Left cardiac atrium (tissue), 4 donors: Measurements from ENCODE around the gene CT47C1. TPM values are rescaled to one million over a fixed set of nuclear protein-coding genes. Genes with fewer than 3 reads are reported as not detected.

Experiments used
- ATAC-seq, 2 donors: fragments of 200-7000 bp; cut with Tn5 transposase; one replicate each; pipeline ENCODE4 v1.9.1; 2020; ENCODE audit warnings: mild to moderate bottlenecking in 2 of 2, moderate library complexity in 2 of 2
- DNase-seq: peaks from one replicate; pipeline ENCODE4 v3.0.0-alpha.2; 2020
- intact Hi-C, 2 donors: fragments of 100-400 bp; cut with DNase I; formaldehyde crosslinking; loops; one replicate each; pipeline versions ENCODE4 v1.14.1 to v1.15.1; 2022 to 2023
- total RNA-seq, 2 donors: library from RNA; stranded (reverse); fragmentation: NEBNext Ultra II Directional; extraction: Animal tissue kit (Norgen Biotek cat#: 25700); gene quantifications; one replicate each; pipeline ENCODE4 v1.2.1, GENCODE V29; 2021
- donor health status: DM: no; HTN: yes; CAD: no.
- donor health status: DM: no; HTN: yes; CAD: no; lungs with severe emphysema.
- donor health status: DM: yes; HTN: yes; CAD: no.
- donor health status: Dilated cardiomyopathy.

The CT47C1 gene
- total RNA-seq, 2 donors from 2014 or later: not detected

DNA sequence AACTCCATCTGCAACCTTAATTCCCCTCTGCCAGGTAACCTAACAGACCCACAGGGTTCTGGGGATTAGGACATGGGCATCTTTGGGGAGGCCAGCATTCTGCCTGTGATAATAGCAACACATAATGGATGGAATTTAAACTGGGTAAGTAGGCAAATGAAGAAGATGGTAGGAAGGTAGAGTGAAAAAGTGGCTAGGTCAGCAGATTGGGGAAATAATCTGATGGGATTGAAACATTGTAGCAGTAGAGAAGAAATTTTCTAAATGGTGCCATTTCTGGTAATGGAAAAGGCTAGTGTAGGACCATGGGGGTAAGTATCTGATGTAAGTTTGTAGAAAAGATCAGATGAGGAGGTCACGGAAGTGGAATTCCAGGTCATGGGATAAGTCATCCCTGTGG lies 3.0 kb upstream of the CT47C1 start:
- intact Hi-C loops: loop anchor here in 1 of 2 donors (5.0 kb wide), 3 partner anchors 62 to 232 kb away; no protein-coding TSS in a partner anchor
- no peak for ATAC-seq
- no peak for DNase-seq

GRCh38 chrX:119071381-119071780 lies 1.4 kb upstream of the CT47C1 start:
- DNase-seq (no peak), ATAC-seq (no peak)
- intact Hi-C loops: loop anchor here in 1 of 2 donors (5.0 kb wide), 1 partner anchor 234 kb away; no protein-coding TSS in a partner anchor

DNA sequence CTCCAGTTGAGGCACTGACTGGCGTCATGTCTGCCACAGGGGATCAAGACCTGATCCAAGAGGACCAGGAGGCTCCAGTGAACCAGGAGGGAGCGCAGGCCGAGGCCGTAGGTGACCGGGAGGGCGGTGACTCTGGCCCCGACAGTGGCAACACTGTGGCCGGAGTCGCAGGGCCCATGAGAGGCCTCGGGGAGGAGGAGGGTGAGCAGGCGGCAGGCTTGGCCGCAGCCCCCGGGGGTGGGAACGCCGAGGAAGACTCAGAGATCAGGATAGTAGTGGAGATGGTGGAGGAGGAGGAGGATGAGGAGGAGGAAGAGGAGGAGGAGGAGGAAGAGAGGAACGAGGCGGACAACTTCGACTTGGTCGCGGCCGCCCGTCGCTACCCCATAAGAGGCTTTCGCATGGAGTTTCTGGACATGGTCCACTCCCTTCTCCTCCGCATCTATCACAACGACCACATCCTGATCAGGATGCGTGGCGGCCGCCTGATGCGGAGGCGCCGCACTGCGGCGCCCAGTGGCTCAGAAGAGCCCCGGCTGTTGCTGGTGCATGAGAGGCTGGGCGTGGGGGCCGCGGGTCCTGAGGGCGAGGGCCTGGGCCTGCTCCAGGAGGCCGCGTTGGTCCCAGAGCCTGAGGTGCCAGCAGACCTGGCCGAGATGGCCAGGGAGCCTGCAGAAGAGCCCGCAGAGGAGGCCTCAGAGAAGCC lies 560 bp downstream of the CT47C1 start:
- intact Hi-C loops: loop anchor here in 1 of 2 donors (5.0 kb wide), 1 partner anchor 236 kb away; no protein-coding TSS in a partner anchor
- ATAC-seq (no peak), DNase-seq (no peak)

- DNase-seq: no peak
- no peak for ATAC-seq
- intact Hi-C loops: loop anchor here in 1 of 2 donors (5.0 kb wide), 1 partner anchor 237 kb away; no protein-coding TSS in a partner anchor
Observed at GRCh38 chrX:119073911-119074310, 1.1 kb downstream of the CT47C1 start.

DNA sequence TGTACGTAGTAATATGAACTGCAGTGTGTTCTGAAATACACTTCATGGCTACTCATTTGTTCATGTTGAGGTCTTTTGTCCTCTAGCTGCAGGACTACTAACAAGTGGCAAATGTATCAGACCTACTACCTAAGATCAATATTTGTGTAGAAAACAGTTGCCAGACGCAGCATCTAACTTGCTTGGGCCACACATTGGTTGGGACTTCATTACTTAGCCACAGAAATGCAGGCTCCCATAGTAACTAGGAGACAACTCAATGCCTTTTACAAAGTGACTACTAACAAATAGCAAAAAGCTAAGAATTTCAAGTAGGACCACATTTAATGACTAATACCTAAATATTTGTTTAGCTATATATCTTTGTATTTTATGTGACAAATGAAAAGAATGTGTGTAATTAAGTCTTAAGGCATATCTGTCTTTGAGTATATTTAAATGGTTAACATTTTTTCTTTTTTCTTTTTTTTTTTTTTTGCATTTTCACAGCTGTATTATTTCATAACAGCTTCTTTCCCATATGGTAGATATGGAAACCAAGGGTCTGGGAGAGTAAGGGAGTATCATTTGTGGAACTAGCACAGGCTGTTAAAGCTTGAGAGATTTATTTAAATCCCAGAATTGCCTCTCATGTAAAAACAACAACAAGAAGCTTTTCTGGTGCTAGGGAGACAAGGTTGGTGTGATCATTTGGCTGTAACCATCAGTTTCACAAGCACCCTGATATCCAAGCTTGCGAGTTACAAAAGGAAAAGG lies 2.7 kb downstream of the CT47C1 start:
- intact Hi-C loops: no loop called here
- no peak for DNase-seq
- ATAC-seq: no peak

DNA sequence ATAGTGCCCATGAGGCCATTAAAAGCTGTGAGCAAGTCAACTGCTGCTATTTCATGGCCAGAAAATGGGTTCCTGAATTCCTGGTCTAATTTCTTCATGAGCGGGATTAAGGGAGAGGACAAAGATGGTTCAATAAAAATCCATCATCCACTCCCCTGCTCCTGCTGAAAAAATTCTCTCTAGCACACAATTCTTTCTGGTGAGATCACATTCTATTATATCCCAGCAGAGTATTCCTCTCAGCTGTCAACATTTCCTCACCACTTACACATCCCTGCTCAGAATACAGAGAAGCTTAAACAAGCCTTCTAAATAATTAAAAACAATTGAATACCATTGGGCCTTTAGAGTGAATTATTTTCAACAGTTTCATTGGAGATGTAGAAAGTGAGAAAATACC lies 9.5 kb downstream of the CT47C1 start:
- no peak for ATAC-seq
- DNase-seq: no peak
- intact Hi-C loops: no loop called here

- intact Hi-C loops: no loop called here
- DNase-seq (no peak), ATAC-seq (no peak)
Observed at GRCh38 chrX:119084766-119085165, 12.0 kb downstream of the CT47C1 start.

- ATAC-seq (no peak), DNase-seq (no peak)
- intact Hi-C loops: no loop called here
Observed at GRCh38 chrX:119087121-119087520, 14.3 kb downstream of the CT47C1 start.

GRCh38 chrX:119089619-119090018 lies 16.8 kb downstream of the CT47C1 start:
- intact Hi-C loops: no loop called here
- ATAC-seq (no peak), DNase-seq (no peak)

- intact Hi-C loops: no loop called here
- ATAC-seq: no peak
- no peak for DNase-seq
Observed at GRCh38 chrX:119090627-119091026, 17.8 kb downstream of the CT47C1 start.

DNA sequence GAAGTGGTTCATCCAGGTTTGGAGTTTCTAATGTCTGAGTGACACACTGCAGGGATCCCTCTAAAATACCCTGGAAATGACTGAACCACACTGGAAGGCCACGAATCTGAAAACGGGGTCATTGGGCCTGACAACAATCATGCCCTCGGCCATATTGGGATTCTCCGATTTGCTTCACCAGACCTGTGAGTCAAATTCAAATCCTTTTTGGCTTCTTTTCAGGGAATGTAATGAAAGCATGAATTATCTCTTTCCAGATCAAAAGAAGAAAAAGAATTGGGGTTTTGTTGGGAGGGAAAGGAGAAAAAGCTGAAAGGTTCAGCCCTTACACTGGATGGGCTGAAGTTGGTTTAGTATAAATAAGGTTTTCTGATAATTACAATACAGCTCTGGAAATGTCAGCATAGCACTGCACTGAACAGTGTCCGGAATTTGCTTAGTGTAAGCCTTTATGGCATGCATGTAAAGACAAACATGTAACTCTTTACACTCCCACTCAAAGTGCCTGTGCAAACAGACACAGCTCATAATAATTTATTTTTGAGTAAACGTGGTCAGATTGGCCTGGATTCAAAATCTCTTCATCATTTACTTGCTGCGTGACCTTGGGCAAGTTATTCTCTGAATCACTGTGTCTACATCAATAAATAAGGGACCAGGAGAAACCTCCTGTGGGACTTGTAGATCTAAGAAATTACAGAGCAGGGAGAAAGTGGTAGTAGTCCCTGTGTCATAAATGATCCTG lies 21.4 kb downstream of the CT47C1 start:
- ATAC-seq: no peak
- intact Hi-C loops: no loop called here
- DNase-seq: no peak

GRCh38 chrX:119094819-119095218 lies 22.0 kb downstream of the CT47C1 start:
- ATAC-seq: no peak
- DNase-seq: no peak
- intact Hi-C loops: no loop called here

- no peak for DNase-seq
- intact Hi-C loops: no loop called here
Observed at GRCh38 chrX:119095936-119096335, 23.1 kb downstream of the CT47C1 start.

DNA sequence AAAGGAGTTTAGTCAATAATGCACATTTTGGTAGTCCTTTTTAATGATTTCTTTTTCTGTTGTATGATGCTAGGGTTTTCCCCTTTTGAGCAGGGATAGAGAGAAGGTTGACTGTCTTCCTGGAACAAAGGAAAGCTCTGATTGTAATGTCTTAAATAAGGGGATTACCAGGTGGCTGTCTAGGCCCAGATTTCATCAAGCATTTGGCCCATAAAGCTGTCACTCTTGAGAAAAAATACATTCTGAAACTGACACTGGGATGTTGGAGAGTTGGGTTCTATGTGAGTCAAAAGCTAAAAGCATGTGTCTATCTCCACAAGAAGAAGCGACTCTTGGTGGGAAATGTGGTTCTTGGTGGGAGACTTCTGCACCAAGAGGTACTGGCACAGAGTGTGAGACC lies 28.4 kb downstream of the CT47C1 start:
- no peak for DNase-seq

More at GRCh38 chrX:119095936-119096335, 23.1 kb downstream of the CT47C1 start:
- ATAC-seq: no peak

GRCh38 chrX:119105826-119106225 lies 33.0 kb downstream of the CT47C1 start:
- ATAC-seq: peak in 1 of 2 donors; percentile 44
- DNase-seq: no peak
- intact Hi-C loops: no loop called here

More for the DNA sequence above, 28.4 kb downstream of the CT47C1 start:
- ATAC-seq: no peak
- intact Hi-C loops: no loop called here

DNA sequence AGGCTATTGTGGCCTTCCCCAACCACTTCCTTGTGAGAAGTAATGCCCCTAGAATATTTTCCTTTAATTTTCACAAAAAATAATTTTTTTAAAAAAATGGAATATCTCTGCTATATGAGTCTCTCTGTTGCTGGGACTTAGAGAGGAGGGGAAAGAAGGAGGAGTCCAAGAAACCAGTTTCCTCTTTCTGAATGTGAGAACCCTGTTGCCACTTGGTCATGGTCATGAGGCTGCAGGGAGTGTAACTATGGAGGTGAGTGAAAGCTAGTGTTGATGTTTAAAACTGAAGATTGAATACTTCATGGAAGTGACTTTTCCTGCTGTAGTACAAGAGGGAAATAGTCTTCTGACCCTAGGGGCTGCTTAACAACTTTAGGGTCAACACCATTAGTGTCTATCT lies 34.4 kb downstream of the CT47C1 start:
- intact Hi-C loops: no loop called here
- ATAC-seq (no peak), DNase-seq (no peak)

GRCh38 chrX:119118780-119119395 lies 46.1 kb downstream of the CT47C1 start:
- intact Hi-C loops: no loop called here
- ATAC-seq: peak in 1 of 2 donors; percentile 53

DNA sequence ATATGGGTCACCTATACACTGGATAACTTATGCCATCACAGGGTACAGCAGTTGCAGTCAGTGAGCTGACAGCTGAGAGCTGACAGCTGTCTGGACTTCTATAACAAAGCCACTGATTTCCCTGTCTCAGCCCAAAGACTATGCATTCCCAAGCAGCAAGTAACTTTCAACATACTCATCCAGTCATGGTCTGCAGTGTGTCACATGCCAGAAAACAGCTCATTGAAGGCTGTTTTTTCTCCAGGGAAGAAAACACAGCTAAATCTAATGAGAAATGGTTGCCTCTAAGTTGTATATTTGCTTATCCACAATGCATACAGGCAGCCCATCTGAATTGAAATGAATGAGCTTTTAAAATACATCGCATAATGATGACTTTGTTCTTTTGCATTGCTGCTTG lies 48.5 kb downstream of the CT47C1 start:
- peak in 1 of 2 donors; percentile 55 for ATAC-seq
- intact Hi-C loops: no loop called here
- no peak for DNase-seq

More at GRCh38 chrX:119118780-119119395, 46.1 kb downstream of the CT47C1 start:
- DNase-seq: peak; percentile 29
